Spinal cord (tissue), 10 donors: ENCODE data around the gene HBP1. TPM values are rescaled to one million over a fixed set of nuclear protein-coding genes. Genes with fewer than 3 reads are reported as not detected.
A peak's percentile ranks its signal among the peaks of the same experiment; 100 is the strongest.

ENCODE experiments used
- DNase-seq, 6 donors: peaks; one replicate each; pipeline versions ENCODE4 v3.0.0 to v3.0.0-alpha.2; 2013 to 2015; ENCODE audit warnings: low spot score in 6 of 6, low read depth in 4 of 6
- H3K27ac ChIP-seq: one replicate; pipeline ENCODE4 v1.5.1; 2013; ENCODE audit warnings: low read depth, low read length, control low read depth
- H3K27me3 ChIP-seq: one replicate; pipeline ENCODE4 v1.6.1; 2013; ENCODE audit warnings: low read length; ENCODE audit not compliant: control insufficient read depth, insufficient read depth
- H3K36me3 ChIP-seq: one replicate; pipeline ENCODE4 v1.6.1; 2013; ENCODE audit warnings: low read length; ENCODE audit not compliant: control insufficient read depth, insufficient read depth
- H3K4me1 ChIP-seq: one replicate; pipeline ENCODE4 v1.6.1; 2013; ENCODE audit warnings: low read length; ENCODE audit not compliant: control insufficient read depth, insufficient read depth
- H3K4me3 ChIP-seq: one replicate; pipeline ENCODE4 v1.5.1; 2013; ENCODE audit warnings: low read depth, low read length, control low read depth
- H3K9me3 ChIP-seq: one replicate; pipeline ENCODE4 v1.6.1; 2013; ENCODE audit warnings: low read length; ENCODE audit not compliant: control insufficient read depth, insufficient read depth
- WGBS: methylation state at CpG from one replicate; pipeline ENCODE4 v1.1.5; 2013; ENCODE audit warnings: missing lambda C conversion rate; ENCODE audit not compliant: insufficient coverage; 5-methylcytosine and 5-hydroxymethylcytosine counted together
- polyA plus RNA-seq, 2 donors: library from polyadenylated mRNA; unstranded; fragments of 120-200 nt; gene quantifications; one replicate each; pipeline ENCODE4 v1.2.1, GENCODE V29; 2013; ENCODE audit not compliant: insufficient read length in 2 of 2
- total RNA-seq, 2 donors: library from RNA; depleted of rRNA in 1 of 2; stranded (reverse); fragments of 120-200 nt in 1 of 2; fragments of >200 nt in 1 of 2; gene quantifications; one replicate each; pipeline versions ENCODE4 v1.2.3 to v1.2.4, GENCODE V29; 2013 to 2014
- donor health status: healthy.

Gene HBP1
- total and polyA plus RNA-seq, 4 donors: 47.6 to 105 (median 78.7) TPM

DNA sequence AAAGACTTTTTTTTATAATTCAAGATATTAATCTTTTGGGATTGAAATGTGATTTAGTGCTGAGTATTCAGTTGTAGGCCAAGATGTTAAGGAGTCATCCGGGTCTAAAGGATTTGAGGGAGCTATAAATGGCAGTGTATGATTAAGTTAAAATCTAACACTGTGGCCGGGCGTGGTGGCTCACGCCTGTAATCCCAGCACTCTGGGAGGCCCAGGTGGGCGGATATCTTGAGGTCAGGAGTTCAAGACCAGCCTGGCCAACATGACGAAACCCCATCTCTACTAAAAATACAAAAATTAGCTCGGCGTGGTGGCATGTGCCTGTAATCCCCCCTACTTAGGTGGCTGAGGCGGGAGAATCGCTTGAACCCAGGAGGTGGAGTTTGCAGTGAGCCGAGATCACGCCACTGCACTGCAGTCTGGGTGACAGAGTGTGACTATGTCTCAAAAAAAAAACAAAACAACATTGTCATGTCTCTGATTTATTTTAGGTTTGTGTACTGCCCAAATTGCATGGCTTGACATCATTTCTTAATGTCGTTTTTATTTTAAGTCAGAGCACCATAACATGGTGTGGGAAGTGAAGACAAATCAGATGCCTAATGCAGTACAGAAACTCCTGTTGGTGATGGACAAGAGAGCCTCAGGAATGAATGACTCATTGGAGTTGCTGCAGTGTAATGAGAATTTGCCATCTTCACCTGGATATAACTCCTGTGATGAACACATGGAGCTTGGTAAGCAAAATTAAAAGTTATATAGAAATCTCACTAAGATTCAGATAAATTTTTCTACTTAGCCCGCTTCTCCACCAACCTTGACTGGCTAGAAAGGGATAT lies 10.7 kb downstream of the HBP1 start:
- no peak for DNase-seq
- peaks cover 3% of the 10 kb centered on the region for H3K4me1 ChIP-seq
- no peak overlapping the region for H3K27ac ChIP-seq
- peaks cover 6% of the 10 kb centered on the region for H3K36me3 ChIP-seq
- no peaks in the 10 kb centered on the region for H3K27me3 ChIP-seq
- 98% methylated on average over 8 of the region's 14 CpGs for WGBS
- no peaks in the 10 kb centered on the region for H3K9me3 ChIP-seq
- H3K4me3 ChIP-seq: no peak overlapping the region

DNA sequence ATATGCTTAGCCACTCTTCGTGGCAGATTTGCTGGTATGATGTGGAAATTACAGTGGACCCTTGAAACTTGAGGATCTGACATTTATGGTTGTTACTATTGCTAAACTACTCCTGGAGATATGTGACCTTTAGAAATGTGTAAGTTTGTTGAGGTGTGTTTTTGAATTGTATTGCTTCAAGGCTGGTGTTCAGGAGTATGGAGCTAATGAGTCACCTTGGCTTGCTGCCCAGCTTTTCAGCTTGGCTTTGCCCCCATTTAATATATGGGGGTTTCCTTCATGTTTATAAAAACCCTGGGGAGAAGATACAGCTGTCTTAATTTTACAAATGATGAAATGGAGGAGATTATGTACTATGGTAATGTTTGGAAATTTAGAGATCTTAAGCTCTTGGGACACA lies 11.6 kb downstream of the HBP1 start:
- peak in 1 of 6 donors; percentile 12 for DNase-seq
- H3K27ac ChIP-seq: no peak overlapping the region
- H3K9me3 ChIP-seq: no peaks in the 10 kb centered on the region
- peaks cover 3% of the 10 kb centered on the region for H3K4me1 ChIP-seq
- H3K36me3 ChIP-seq: peaks cover 7% of the 10 kb centered on the region
- H3K27me3 ChIP-seq: no peaks in the 10 kb centered on the region
- no peak overlapping the region for H3K4me3 ChIP-seq
- 88% methylated on average over 1 of the region's 1 CpG for WGBS

DNA sequence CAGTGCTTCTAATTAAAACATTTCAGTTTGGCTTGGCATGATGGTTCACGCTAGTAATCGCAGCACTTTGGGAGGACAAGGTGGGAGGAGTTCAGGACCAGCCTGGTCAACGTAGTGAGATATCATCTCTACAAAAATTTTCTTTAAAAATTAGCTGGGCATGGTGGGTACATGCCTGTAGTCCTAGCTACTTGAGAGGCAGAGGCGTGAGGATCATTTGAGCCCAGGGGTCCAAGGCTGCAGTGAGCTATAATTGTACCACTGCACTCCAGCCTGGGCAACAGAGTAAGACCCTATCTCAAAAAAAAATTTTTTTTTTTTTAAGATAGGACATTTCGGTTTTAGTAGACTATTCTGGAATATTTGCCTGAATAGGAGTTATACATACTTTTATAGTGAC lies 12.4 kb downstream of the HBP1 start:
- Histone ChIP-seq H3K9me3 (no peaks in the 10 kb centered on the region), H3K4me1 (peaks cover 3% of the 10 kb centered on the region), H3K4me3 (no peak overlapping the region), H3K27ac (no peak overlapping the region), H3K36me3 (peaks cover 7% of the 10 kb centered on the region), H3K27me3 (no peaks in the 10 kb centered on the region)
- WGBS: no CpG with 5 or more reads among the region's 5 CpGs
- no peak for DNase-seq

DNA sequence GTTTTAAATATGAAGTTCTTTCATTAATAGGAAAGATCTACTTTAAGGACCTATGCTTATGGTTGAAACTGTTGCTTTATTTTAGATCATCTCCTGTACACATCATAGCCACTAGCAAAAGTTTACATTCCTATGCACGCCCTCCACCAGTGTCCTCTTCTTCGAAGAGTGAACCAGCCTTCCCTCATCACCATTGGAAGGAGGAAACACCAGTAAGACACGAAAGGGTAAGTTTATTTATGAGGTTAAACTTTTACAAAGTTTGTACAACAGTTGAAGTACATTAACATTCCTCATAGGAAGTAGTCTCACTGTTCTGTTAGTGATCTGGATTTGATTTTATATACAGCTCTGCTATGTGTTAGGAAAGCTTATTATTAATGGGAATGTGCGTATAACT lies 16.9 kb downstream of the HBP1 start:
- H3K27me3 ChIP-seq: no peaks in the 10 kb centered on the region
- H3K9me3 ChIP-seq: no peaks in the 10 kb centered on the region
- no peak overlapping the region for H3K27ac ChIP-seq
- H3K4me1 ChIP-seq: no peaks in the 10 kb centered on the region
- no peak for DNase-seq
- no CpG with 5 or more reads among the region's 4 CpGs for WGBS
- peaks cover 7% of the 10 kb centered on the region for H3K36me3 ChIP-seq
- no peak overlapping the region for H3K4me3 ChIP-seq

DNA sequence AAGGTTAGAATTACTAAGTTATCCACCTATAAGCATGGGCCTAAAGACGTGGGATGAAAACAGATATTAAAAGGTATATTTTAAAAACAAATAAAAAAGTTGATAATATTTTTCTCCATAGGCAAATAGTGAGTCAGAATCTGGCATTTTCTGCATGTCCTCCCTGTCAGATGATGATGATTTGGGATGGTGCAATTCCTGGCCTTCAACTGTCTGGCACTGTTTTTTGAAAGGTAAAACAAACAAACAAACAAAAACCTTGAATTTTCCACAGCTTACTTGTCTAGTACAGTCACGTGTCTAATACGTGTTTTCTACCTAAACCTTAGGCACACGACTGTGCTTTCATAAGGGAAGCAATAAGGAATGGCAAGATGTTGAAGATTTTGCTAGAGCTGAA lies 17.4 kb downstream of the HBP1 start:
- no CpG with 5 or more reads among the region's 4 CpGs for WGBS
- Histone ChIP-seq H3K4me1 (no peaks in the 10 kb centered on the region), H3K4me3 (no peak overlapping the region), H3K36me3 (peaks cover 5% of the 10 kb centered on the region), H3K27ac (no peak overlapping the region), H3K27me3 (no peaks in the 10 kb centered on the region), H3K9me3 (no peaks in the 10 kb centered on the region)
- no peak for DNase-seq

DNA sequence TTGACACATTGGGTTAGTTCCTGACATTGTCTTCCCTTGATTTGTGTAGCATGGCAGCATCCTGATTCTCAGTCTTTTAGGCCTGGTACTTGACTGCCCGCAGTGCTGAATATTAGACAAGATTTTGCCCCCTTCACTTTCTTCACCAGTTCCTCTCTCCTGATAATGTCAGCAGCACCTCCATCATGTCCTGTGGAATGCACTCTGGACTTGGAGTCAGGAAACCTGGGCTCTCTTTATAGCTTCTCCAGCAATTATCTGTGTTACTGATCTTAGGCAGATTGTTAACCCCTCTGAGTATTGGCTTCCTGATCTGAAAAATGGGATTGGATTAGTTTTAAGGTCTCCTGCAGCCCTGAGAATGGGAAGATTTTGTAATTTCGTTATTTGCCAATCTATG lies 19.0 kb downstream of the HBP1 start:
- peaks cover 6% of the 10 kb centered on the region for H3K36me3 ChIP-seq
- 100% methylated on average over 1 of the region's 2 CpGs for WGBS
- H3K4me3 ChIP-seq: no peak overlapping the region
- no peaks in the 10 kb centered on the region for H3K4me1 ChIP-seq
- no peaks in the 10 kb centered on the region for H3K27me3 ChIP-seq
- no peak overlapping the region for H3K27ac ChIP-seq
- no peak for DNase-seq
- H3K9me3 ChIP-seq: no peaks in the 10 kb centered on the region

DNA sequence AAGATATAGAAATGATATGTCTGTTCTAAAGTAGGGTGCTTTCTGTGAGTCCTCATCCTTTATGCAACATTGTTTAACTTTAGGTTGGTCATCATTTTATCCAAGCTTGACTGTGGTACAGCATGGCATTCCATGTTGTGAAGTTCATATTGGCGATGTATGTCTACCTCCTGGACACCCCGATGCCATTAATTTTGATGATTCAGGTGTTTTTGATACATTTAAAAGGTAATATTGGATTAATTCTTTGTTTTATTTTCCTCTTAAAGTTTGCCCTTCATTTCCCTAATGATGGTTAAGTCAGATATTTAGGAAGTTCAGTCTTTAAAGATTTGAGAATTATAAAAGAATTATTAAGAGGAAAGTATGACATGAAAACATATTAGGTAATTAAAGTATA lies 21.3 kb downstream of the HBP1 start:
- no peak for DNase-seq
- Histone ChIP-seq H3K9me3 (no peaks in the 10 kb centered on the region), H3K4me3 (no peak overlapping the region), H3K27me3 (no peaks in the 10 kb centered on the region), H3K36me3 (peaks cover 3% of the 10 kb centered on the region), H3K4me1 (no peaks in the 10 kb centered on the region), H3K27ac (no peak overlapping the region)
- WGBS: 100% methylated on average over 1 of the region's 2 CpGs

DNA sequence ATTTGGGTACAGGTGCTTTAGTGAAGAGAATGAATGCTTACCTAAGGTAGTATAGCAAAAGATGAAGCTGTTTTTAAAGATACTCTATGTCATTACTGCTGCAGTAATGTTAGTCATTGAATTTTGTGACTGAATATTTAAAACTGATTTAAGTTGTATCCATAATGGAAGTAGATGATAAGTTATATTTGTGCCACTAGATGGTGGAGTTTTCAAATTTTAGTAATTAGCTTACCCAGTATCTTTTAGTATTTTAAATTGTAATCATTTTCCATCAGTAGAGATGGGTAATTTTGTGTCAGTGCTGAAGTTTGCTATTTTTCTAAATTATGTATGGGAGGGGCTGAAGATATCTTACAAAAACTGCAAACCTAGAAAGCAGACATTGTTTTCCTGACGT lies 25.2 kb downstream of the HBP1 start:
- peaks cover 14% of the 10 kb centered on the region for H3K36me3 ChIP-seq
- peak in 2 of 6 donors; percentile 16 to 49 for DNase-seq
- H3K27me3 ChIP-seq: no peaks in the 10 kb centered on the region
- WGBS: no CpG with 5 or more reads among the region's 1 CpG
- H3K4me1 ChIP-seq: no peaks in the 10 kb centered on the region
- no peak overlapping the region for H3K27ac ChIP-seq
- no peak overlapping the region for H3K4me3 ChIP-seq
- H3K9me3 ChIP-seq: no peaks in the 10 kb centered on the region

DNA sequence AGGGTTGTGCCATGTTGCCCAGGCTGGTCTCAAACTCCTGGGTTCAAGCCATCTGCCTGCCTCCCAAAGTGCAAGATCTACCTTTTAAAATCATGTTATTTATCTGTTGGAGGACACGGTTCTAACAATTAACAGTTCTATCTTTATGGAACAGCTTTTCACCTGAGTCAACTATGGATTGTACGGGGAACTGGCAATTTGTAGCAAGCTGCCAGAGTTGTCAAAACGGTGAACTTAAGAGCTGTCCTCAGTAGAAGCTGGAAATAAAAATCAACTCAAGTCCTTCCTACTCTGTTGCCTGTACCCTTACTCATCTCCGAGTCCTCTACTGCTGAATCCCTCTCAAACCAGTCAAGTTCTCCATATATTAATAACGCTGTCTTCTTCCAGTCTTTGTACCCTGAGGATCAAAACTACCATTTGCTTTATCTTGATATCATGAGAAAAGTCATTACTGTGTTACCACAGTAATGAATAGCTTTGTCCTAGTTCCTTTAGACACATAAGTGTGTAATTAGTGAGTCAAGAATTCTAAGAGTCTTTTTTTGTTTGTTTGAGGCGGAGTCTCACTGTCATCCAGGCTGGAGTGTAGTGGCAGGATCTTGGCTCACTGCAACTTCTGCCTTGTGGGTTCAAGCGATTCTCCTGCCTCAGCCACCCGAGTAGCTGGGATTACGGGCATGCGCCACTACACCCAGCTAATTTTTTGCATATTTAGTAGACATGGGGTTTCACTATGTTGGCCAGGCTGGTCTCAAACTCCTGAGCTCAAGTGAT lies 28.2 kb downstream of the HBP1 start:
- 93% methylated on average over 9 of the region's 10 CpGs for WGBS
- no peaks in the 10 kb centered on the region for H3K27me3 ChIP-seq
- no peak for DNase-seq
- H3K27ac ChIP-seq: no peak overlapping the region
- H3K9me3 ChIP-seq: no peaks in the 10 kb centered on the region
- peaks cover 16% of the 10 kb centered on the region for H3K36me3 ChIP-seq
- no peaks in the 10 kb centered on the region for H3K4me1 ChIP-seq
- no peak overlapping the region for H3K4me3 ChIP-seq
